GM18505 (cell line): ENCODE measurements around the gene CMTM5.
"Not testable (repeated sequence)": the region's sequence is repeated elsewhere in the genome, so short reads cannot be mapped to it uniquely, and the experiment has no call there.

ENCODE experiments used
- ATAC-seq: cut with Tn5 transposase; IDR thresholded peaks from one replicate; pipeline ENCODE4 v1.9.1; 2021; ENCODE audit not compliant: unreplicated experiment
- POLR2A ChIP-seq: IDR thresholded peaks from 4 replicates; pipeline ENCODE4 v1.6.1; 2011; ENCODE audit warnings: borderline replicate concordance; ENCODE audit not compliant: insufficient read depth, insufficient read length; ENCODE audit errors: extremely low read depth

The CMTM5 gene

GRCh38 chr14:23411563-23412525, 35.0 kb downstream of the CMTM5 start:
- TF ChIP-seq POLR2A = no peak
- no peak for ATAC-seq

GRCh38 chr14:23413681-23414080, 36.8 kb downstream of the CMTM5 start:
- ATAC-seq = no peak
- no peak for TF ChIP-seq POLR2A

GRCh38 chr14:23414254-23414653, 37.4 kb downstream of the CMTM5 start:
- ATAC-seq = no peak
- no peak for TF ChIP-seq POLR2A

- TF ChIP-seq POLR2A = no peak
- no peak for ATAC-seq
Measured at GRCh38 chr14:23414906-23415820, 38.3 kb downstream of the CMTM5 start.

- no peak for TF ChIP-seq POLR2A
Measured at GRCh38 chr14:23415821-23416778, 39.3 kb downstream of the CMTM5 start.

GRCh38 chr14:23416801-23417200, 40.0 kb downstream of the CMTM5 start:
- no peak for TF ChIP-seq POLR2A
- ATAC-seq = no peak

More at GRCh38 chr14:23415821-23416778, 39.3 kb downstream of the CMTM5 start:
- ATAC-seq = no peak

- ATAC-seq = not testable (repeated sequence)
Measured at GRCh38 chr14:23417269-23417668, 40.4 kb downstream of the CMTM5 start.

GRCh38 chr14:23418021-23418420, 41.2 kb downstream of the CMTM5 start:
- no peak for ATAC-seq
- no peak for TF ChIP-seq POLR2A

- not testable (repeated sequence) for ATAC-seq
Measured at GRCh38 chr14:23419646-23420045, 42.8 kb downstream of the CMTM5 start.

GRCh38 chr14:23421594-23421993, 44.7 kb downstream of the CMTM5 start:
- no peak for ATAC-seq

GRCh38 chr14:23423657-23424056, 46.8 kb downstream of the CMTM5 start:
- no peak for TF ChIP-seq POLR2A
- no peak for ATAC-seq

More at GRCh38 chr14:23421594-23421993, 44.7 kb downstream of the CMTM5 start:
- TF ChIP-seq POLR2A = no peak

GRCh38 chr14:23425169-23425568, 48.3 kb downstream of the CMTM5 start:
- TF ChIP-seq POLR2A = no peak
- ATAC-seq = no peak

- not testable (repeated sequence) for ATAC-seq
Measured at GRCh38 chr14:23425798-23426197, 49.0 kb downstream of the CMTM5 start.
